Measurements from ENCODE around the gene CBFA2T2.

- TF ChIP-seq EZH2 (IDR thresholded peaks at IDR 0.05; ENCODE audit: borderline replicate concordance, low read depth, low read length, severe bottlenecking): no peak
- TF ChIP-seq CTCF (IDR thresholded peaks at IDR 0.05; ENCODE audit: extremely low read depth in 1 of 2, insufficient read depth in 1 of 2, low read depth in 1 of 2, low read length in 2 of 2): no peak
Observed at GRCh38 chr20:33506576-33506975, 16.7 kb downstream of the CBFA2T2 start.
